ENCODE measurements around the gene NMNAT3. TPM values are rescaled to one million over a fixed set of nuclear protein-coding genes. Genes with fewer than 3 reads are reported as not detected.

The NMNAT3 gene
- total RNA-seq, 1 experiment from 2014 or later, result 1.0 TPM

DNA sequence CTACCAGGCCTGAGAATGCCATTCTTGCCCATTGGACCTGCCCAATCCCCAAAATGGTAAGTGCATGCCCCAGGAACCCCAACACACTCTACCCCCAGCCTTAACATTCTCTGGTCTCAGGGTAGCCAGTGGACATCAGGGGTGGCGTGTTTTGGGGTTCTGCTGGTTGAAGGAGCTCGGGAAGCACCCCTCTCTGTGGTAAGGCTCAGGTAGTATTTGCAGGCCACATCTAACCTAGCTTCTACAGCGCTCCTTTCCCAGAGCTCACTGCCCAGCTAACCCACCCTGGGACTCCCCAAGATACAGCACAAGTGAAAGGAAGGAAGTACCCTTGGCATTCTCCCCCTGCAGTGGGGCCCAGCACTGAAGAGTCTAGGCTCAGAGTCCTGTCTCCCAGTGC lies 19.8 kb downstream of the NMNAT3 start:
- TF ChIP-seq, protein P1, sequence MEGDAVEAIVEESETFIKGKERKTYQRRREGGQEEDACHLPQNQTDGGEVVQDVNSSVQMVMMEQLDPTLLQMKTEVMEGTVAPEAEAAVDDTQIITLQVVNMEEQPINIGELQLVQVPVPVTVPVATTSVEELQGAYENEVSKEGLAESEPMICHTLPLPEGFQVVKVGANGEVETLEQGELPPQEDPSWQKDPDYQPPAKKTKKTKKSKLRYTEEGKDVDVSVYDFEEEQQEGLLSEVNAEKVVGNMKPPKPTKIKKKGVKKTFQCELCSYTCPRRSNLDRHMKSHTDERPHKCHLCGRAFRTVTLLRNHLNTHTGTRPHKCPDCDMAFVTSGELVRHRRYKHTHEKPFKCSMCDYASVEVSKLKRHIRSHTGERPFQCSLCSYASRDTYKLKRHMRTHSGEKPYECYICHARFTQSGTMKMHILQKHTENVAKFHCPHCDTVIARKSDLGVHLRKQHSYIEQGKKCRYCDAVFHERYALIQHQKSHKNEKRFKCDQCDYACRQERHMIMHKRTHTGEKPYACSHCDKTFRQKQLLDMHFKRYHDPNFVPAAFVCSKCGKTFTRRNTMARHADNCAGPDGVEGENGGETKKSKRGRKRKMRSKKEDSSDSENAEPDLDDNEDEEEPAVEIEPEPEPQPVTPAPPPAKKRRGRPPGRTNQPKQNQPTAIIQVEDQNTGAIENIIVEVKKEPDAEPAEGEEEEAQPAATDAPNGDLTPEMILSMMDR (IDR thresholded peaks at IDR 0.05; ENCODE audit: unreplicated experiment), result no peak
- POLR2A ChIA-PET, result no interaction called here
- Mint-ChIP-seq H3K4me1 (ENCODE audit: insufficient read depth, unreplicated experiment) (peaks cover 8% of the 10 kb centered on the region), H3K27me3 (ENCODE audit: insufficient read depth, unreplicated experiment) (no peaks in the 10 kb centered on the region), H3K27ac (ENCODE audit: low read depth, unreplicated experiment) (no peak overlapping the region), H3K36me3 (ENCODE audit: insufficient read depth, unreplicated experiment) (no peaks in the 10 kb centered on the region), H3K9me3 (ENCODE audit: unreplicated experiment) (no peaks in the 10 kb centered on the region), H3K4me3 (ENCODE audit: unreplicated experiment) (no peak overlapping the region)
- CTCF ChIA-PET, result no interaction called here
- BruUV-seq (replicated peaks), result no TSS peak
- intact Hi-C loops (cut with micrococcal nuclease), result no loop called here
- DNase-seq (ENCODE audit: unreplicated experiment), result no peak

DNA sequence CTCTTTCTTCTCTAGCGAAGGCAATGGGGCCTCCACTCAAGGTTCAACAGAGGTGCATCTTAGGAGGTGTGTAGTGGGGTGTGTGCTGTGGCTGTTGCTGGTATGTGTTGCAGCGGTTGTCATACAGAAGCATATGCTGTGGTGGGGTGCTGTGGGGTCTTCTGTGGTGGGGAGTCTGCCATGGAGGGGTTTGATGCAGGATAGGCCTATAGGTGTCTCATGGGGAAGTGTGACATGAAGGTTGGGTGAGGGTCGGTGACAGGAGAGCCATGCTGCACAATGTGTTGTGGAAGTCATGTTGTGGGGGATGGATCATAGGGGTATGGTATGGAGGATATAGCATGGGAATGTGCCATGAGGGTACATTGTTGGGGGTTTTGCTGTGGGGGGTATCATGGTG lies 20.3 kb downstream of the NMNAT3 start:
- peaks cover 8% of the 10 kb centered on the region for H3K4me1 Mint-ChIP-seq (ENCODE audit: insufficient read depth, unreplicated experiment)
- H3K27me3 Mint-ChIP-seq (ENCODE audit: insufficient read depth, unreplicated experiment), result no peaks in the 10 kb centered on the region
- H3K4me3 Mint-ChIP-seq (ENCODE audit: unreplicated experiment), result no peak overlapping the region
- no peaks in the 10 kb centered on the region for H3K9me3 Mint-ChIP-seq (ENCODE audit: unreplicated experiment)
- ChIA-PET POLR2A (no interaction called here), CTCF (no interaction called here)
- no TSS peak for BruUV-seq (replicated peaks)
- TF ChIP-seq, protein P1 (IDR thresholded peaks at IDR 0.05; ENCODE audit: unreplicated experiment), result no peak
- DNase-seq (ENCODE audit: unreplicated experiment), result no peak
- no peak overlapping the region for H3K27ac Mint-ChIP-seq (ENCODE audit: low read depth, unreplicated experiment)
- no peaks in the 10 kb centered on the region for H3K36me3 Mint-ChIP-seq (ENCODE audit: insufficient read depth, unreplicated experiment)
- intact Hi-C loops (cut with micrococcal nuclease), result no loop called here

DNA sequence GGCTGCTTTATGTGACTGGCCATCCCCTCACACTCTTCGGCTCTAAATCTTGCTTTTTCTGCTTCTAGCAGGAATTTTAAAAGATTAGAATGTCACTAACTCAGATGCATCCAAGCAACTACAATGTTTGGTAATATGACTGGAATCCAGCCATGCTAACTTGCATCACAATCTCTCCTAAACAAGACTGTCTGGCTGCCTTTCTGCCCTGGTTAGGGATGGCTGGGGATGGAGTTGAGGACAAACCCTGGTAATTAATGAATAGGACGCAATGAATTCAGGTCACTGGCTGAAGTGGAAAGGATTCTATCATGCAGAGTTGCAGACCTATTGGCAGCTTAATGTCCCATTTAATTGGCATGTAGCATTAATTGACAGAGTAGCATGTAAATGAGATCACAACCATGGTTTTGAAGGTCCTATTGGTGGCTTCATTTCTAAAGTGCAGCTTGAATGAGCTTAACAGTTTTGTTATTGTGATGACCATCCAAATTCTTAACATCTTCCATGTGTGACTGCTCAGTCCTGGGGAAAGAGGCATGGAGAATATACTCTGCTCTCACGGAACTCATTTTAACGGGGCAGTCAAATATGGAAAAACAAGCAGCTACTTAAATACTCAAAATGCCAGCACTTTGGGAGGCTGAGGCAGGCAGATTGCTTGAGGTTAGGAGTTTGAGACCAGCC lies 21.7 kb downstream of the NMNAT3 start:
- Mint-ChIP-seq H3K27me3 (ENCODE audit: insufficient read depth, unreplicated experiment) (no peaks in the 10 kb centered on the region), H3K27ac (ENCODE audit: low read depth, unreplicated experiment) (no peak overlapping the region), H3K4me3 (ENCODE audit: unreplicated experiment) (no peak overlapping the region), H3K36me3 (ENCODE audit: insufficient read depth, unreplicated experiment) (no peaks in the 10 kb centered on the region), H3K9me3 (ENCODE audit: unreplicated experiment) (no peaks in the 10 kb centered on the region), H3K4me1 (ENCODE audit: insufficient read depth, unreplicated experiment) (peaks cover 8% of the 10 kb centered on the region)
- DNase-seq (ENCODE audit: unreplicated experiment), result peak; percentile 5
- TF ChIP-seq, protein P1 (IDR thresholded peaks at IDR 0.05; ENCODE audit: unreplicated experiment), result no peak
- POLR2A ChIA-PET, result interaction anchor here (0.6 kb wide), 1 partner anchor 57 kb away, joined by 3 read pairs; no protein-coding TSS in a partner anchor
- intact Hi-C loops (cut with micrococcal nuclease), result no loop called here
- BruUV-seq (replicated peaks), result no TSS peak
- CTCF ChIA-PET, result no interaction called here

DNA sequence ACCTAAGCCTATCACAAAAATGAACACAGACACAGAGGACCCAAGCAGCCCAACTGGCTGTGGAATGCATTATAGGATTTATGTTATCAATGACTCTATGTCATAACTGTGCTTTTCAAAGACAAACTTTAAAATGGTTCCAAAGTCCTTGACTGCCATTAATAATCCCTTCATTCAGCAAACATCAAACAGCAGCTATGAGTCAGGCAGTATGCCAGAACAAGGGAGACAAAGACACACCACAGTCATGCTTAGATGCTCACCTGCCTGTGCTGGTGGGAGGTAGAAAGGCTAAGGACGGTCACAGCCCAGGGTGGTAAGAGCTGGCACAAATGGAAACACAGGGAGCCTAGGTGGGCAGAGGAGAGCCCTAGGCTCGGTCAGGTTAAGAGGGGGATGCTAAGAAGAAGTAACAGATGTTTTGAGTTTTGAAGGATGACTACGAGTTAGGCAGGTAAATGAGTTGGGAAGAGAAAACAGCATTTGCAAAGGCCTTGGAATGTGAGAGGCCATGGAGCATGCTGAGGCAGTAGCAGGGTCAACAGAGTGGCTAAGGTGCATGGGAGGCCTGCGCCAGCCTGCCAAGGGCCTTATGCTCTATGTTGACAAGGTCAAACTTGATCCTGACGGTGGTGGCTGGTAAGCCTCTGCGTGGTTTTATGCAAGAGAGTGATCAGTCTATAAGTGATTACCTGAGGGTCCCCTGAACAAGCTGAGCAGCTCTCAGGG lies 23.0 kb downstream of the NMNAT3 start:
- Mint-ChIP-seq H3K27me3 (ENCODE audit: insufficient read depth, unreplicated experiment) (no peaks in the 10 kb centered on the region), H3K4me1 (ENCODE audit: insufficient read depth, unreplicated experiment) (peaks cover 8% of the 10 kb centered on the region), H3K4me3 (ENCODE audit: unreplicated experiment) (no peak overlapping the region), H3K9me3 (ENCODE audit: unreplicated experiment) (no peaks in the 10 kb centered on the region), H3K27ac (ENCODE audit: low read depth, unreplicated experiment) (no peak overlapping the region), H3K36me3 (ENCODE audit: insufficient read depth, unreplicated experiment) (no peaks in the 10 kb centered on the region)
- TF ChIP-seq, protein P1 (IDR thresholded peaks at IDR 0.05; ENCODE audit: unreplicated experiment), result no peak
- no TSS peak for BruUV-seq (replicated peaks)
- ChIA-PET CTCF (interaction anchor here (1.0 kb wide), 1 partner anchor 17 kb away, joined by 3 read pairs; no protein-coding TSS in a partner anchor), POLR2A (interaction anchor here (1.0 to 2.0 kb wide), 2 partner anchors 11 to 120 kb away, joined by 3 to 4 read pairs; no protein-coding TSS in a partner anchor)
- intact Hi-C loops (cut with micrococcal nuclease), result no loop called here
- DNase-seq (ENCODE audit: unreplicated experiment), result peak; percentile 10
